Measurements from ENCODE around the gene CBX5. TPM values are rescaled to one million over a fixed set of nuclear protein-coding genes. Genes with fewer than 3 reads are reported as not detected.

The CBX5 gene
- total RNA-seq, 1 experiment from 2014 or later = 158 TPM

DNA sequence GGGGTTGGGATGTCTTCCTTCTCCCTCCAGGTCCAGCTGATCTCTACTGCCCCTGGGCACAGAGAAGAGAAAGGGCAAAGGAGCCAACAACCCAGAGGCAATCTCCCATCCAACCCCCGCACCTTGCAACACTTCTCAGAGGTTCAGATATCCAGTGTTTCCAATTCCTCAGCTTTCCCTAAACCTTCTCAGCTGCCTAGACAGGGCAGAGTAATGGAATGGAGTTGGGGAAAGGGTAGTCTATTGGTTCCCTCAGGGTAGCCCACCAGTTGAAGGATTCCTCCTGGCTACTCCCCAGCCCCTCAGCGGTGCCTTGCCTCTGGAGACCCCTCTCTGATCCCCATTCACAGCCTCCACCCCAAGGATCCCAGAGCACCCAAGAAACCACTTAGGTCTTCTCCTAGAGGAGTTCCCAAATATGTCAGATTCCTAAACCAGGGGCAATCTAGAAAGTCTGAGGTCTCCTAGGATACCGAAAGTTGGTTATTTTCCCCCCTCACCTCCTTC is 20.4 kb upstream of the CBX5 start:
- peaks cover 21% of the 10 kb centered on the region for H3K4me1 ChIP-seq
- H3K27ac ChIP-seq = no peak overlapping the region
- no peak for DNase-seq
- no peaks in the 10 kb centered on the region for H3K36me3 ChIP-seq
- no peak overlapping the region for H3K4me3 ChIP-seq
- no peaks in the 10 kb centered on the region for H3K9me3 ChIP-seq (replicated peaks)
- peaks cover 3% of the 10 kb centered on the region; the same call in 1 of the 2 replicates for H3K27me3 ChIP-seq

- H3K27me3 ChIP-seq = peaks cover 3% of the 10 kb centered on the region; the same call in 1 of the 2 replicates
- no peak overlapping the region for H3K4me3 ChIP-seq
- no peaks in the 10 kb centered on the region for H3K9me3 ChIP-seq (replicated peaks)
- peaks cover 21% of the 10 kb centered on the region for H3K4me1 ChIP-seq
- no peak overlapping the region for H3K27ac ChIP-seq
- no peak for DNase-seq
- H3K36me3 ChIP-seq = no peaks in the 10 kb centered on the region
These were observed 19.7 kb upstream of the CBX5 start for GRCh38 chr12:54299515-54300224.

DNA sequence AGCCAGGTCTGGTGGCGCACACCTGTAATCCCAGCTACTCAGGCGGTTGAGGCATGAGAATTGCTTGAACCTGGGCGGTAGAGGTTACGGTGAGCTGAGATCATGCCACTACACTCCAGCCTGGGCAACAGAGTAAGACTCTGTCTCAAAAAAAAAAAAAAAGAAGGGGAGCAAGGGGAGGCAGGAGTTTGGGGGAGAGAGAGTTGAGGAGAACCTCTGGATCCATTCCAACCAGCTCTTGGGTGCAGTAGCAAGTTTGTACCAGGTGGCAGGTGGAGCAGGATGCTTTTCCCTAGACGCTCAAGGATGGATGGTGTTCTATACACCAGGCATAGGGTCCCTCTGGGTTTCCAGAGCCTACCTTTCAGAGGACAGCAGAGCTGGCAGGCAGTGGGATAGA is 19.0 kb upstream of the CBX5 start:
- H3K36me3 ChIP-seq = no peaks in the 10 kb centered on the region
- H3K4me1 ChIP-seq = peaks cover 15% of the 10 kb centered on the region
- H3K9me3 ChIP-seq (replicated peaks) = no peaks in the 10 kb centered on the region
- no peak for DNase-seq
- H3K27me3 ChIP-seq = peaks cover 3% of the 10 kb centered on the region; the same call in 1 of the 2 replicates
- H3K27ac ChIP-seq = no peak overlapping the region
- H3K4me3 ChIP-seq = no peak overlapping the region

- no peak for DNase-seq
- Histone ChIP-seq H3K9me3 (replicated peaks) (no peaks in the 10 kb centered on the region), H3K27ac (no peak overlapping the region), H3K4me3 (no peak overlapping the region), H3K36me3 (no peaks in the 10 kb centered on the region), H3K27me3 (no peaks in the 10 kb centered on the region; the same call in 1 of the 2 replicates), H3K4me1 (peaks cover 13% of the 10 kb centered on the region)
These were observed 16.6 kb upstream of the CBX5 start for GRCh38 chr12:54296393-54297099.

DNA sequence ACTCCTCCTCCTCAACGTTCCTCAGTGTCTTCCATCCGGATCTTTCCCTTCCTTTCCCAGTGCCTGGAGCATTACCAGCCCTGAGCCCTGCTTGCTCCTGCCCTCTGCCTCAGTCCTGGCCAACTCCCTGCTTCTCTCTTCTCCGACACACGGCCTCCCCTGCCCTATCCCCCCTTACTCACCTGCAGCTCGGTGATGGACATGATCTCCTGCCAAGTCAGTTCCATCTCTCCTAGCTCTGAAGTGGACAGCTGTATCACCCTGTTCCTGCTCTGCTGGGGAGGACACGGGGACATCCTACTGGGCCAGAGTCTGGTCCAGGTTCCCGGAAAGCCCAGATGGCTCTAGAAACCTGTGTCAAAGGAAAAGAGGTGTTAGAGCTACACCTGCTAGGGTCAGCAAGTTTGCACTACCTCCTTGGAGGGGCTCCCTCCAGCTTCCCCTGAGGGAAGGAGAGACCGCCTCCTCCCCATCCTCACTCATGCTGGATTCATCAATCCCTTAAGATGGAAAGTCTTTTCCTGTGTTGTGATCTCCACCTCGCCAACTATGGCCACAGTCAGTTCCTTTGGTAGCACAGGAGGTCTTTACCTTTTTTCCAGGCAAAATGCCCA is 15.1 kb upstream of the CBX5 start:
- Histone ChIP-seq H3K4me1 (peaks cover 6% of the 10 kb centered on the region), H3K36me3 (no peaks in the 10 kb centered on the region), H3K27me3 (no peaks in the 10 kb centered on the region; the same call in 1 of the 2 replicates), H3K4me3 (no peak overlapping the region), H3K27ac (no peak overlapping the region), H3K9me3 (replicated peaks) (no peaks in the 10 kb centered on the region)
- no peak for DNase-seq

DNA sequence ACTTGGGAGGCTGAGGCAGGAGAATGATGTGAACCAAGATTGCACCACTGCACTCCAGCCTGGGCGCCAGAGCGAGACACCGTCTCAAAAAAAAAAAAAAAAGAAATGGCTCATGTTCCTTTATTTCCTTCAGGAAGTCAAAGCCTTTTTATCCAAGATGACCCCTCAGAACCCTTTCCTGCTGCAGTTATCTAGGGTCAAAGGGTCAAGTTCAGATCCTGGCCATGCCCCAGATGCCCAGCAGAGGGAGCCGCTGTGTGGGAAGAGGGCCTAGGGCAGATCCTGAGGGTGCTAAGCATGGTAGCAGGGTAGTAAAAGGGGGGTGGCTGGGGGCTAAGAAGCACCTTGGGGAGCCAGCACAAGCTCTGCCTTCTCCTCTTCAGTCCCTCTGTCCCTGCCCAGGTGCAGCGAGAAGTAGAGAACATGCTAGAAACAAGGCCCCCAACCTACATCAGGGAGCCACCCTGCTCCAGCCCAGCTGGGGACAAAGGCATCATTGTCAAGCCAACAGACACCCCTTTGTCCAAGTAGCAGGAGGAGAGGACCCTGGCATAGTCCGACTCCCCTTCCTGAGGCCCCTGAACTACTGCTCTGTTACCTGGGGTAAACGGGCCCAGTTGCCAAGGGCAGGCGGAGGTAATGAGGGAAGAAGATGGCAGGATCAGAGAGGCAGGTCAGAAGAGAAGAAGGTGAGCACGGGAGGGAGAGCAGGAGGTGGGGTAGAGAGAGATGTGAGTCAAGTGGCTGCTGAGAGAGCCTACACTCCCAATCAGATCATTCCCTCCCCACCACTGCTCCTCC is 14.4 kb upstream of the CBX5 start:
- DNase-seq = peak; percentile 45 to 68
- H3K9me3 ChIP-seq (replicated peaks) = no peaks in the 10 kb centered on the region
- no peaks in the 10 kb centered on the region for H3K36me3 ChIP-seq
- H3K4me3 ChIP-seq = no peak overlapping the region
- no peaks in the 10 kb centered on the region for H3K4me1 ChIP-seq
- H3K27ac ChIP-seq = no peak overlapping the region
- H3K27me3 ChIP-seq = no peaks in the 10 kb centered on the region

GRCh38 chr12:54292931-54293241 is 13.0 kb upstream of the CBX5 start:
- H3K4me1 ChIP-seq = no peaks in the 10 kb centered on the region
- H3K36me3 ChIP-seq = peaks cover under 1% of the 10 kb centered on the region; the same call in 1 of the 2 replicates
- H3K27ac ChIP-seq = no peak overlapping the region
- H3K27me3 ChIP-seq = no peaks in the 10 kb centered on the region
- no peaks in the 10 kb centered on the region for H3K9me3 ChIP-seq (replicated peaks)
- no peak for DNase-seq
- no peak overlapping the region for H3K4me3 ChIP-seq

- Histone ChIP-seq H3K27me3 (peaks cover 4% of the 10 kb centered on the region; the same call in 1 of the 2 replicates), H3K9me3 (replicated peaks) (no peaks in the 10 kb centered on the region), H3K36me3 (peaks cover 6% of the 10 kb centered on the region), H3K4me1 (no peaks in the 10 kb centered on the region), H3K4me3 (no peak overlapping the region), H3K27ac (no peak overlapping the region)
- no peak for DNase-seq
These were observed 12.4 kb upstream of the CBX5 start for GRCh38 chr12:54292083-54292930.

- H3K27ac ChIP-seq = no peak overlapping the region
- H3K36me3 ChIP-seq = peaks cover 49% of the 10 kb centered on the region
- no peaks in the 10 kb centered on the region for H3K9me3 ChIP-seq (replicated peaks)
- DNase-seq = no peak
- peaks cover 4% of the 10 kb centered on the region; the same call in 1 of the 2 replicates for H3K27me3 ChIP-seq
- H3K4me1 ChIP-seq = no peaks in the 10 kb centered on the region; the same call in 1 of the 2 replicates
- H3K4me3 ChIP-seq = no peak overlapping the region
These were observed 7.6 kb upstream of the CBX5 start for GRCh38 chr12:54287261-54288157.

DNA sequence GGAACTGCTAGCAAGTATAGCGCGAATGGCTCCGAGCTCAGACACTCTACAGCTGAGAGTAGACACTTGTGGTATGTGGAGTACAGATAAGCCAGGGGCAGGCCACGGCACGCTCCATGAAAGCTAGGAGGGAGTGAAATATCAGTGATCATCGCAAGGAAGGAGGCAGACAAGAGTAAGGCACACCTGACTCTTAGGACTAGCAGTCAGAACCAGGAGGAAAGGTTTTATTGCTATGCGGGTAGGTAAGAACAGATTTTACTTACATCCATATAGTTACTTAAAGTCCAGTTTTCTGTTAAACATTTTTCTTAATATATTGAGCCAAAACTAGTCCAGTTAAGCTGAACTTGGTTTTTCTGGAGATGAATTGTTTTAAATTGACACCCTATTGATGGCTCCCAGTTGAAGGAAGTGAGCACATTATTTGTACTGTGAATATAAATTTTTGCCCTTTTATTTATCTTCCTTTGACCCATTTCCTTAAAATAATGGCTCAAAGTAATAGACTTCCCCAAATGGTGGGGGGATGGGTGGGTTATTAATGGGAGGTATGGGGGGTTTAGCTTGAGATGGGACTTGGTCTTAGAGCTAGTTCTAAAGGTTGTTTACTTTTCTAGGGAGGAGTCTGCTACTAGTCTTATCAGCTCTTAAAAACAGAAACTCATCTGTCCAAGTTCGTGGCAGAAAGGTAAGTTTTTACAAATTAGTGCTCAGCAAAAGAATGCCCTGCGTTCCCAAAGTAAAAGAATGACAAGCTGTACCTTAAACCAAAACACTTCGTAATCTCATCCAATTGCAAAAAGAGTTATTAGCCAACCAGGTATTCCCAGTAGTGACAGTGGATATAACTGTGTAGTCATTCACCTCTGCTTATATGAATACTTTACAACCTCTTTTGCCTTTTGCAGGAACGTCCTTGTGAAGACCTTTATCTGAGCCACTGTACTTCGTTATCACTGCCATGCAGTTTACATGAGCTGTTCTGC is 6.4 kb upstream of the CBX5 start:
- no peak overlapping the region for H3K4me3 ChIP-seq
- peak in 1 of 2 experiments; percentile 41 for DNase-seq
- no peaks in the 10 kb centered on the region; the same call in 1 of the 2 replicates for H3K4me1 ChIP-seq
- no peak overlapping the region for H3K27ac ChIP-seq
- peaks cover 4% of the 10 kb centered on the region; the same call in 1 of the 2 replicates for H3K27me3 ChIP-seq
- H3K9me3 ChIP-seq (replicated peaks) = no peaks in the 10 kb centered on the region
- peaks cover 61% of the 10 kb centered on the region for H3K36me3 ChIP-seq

DNA sequence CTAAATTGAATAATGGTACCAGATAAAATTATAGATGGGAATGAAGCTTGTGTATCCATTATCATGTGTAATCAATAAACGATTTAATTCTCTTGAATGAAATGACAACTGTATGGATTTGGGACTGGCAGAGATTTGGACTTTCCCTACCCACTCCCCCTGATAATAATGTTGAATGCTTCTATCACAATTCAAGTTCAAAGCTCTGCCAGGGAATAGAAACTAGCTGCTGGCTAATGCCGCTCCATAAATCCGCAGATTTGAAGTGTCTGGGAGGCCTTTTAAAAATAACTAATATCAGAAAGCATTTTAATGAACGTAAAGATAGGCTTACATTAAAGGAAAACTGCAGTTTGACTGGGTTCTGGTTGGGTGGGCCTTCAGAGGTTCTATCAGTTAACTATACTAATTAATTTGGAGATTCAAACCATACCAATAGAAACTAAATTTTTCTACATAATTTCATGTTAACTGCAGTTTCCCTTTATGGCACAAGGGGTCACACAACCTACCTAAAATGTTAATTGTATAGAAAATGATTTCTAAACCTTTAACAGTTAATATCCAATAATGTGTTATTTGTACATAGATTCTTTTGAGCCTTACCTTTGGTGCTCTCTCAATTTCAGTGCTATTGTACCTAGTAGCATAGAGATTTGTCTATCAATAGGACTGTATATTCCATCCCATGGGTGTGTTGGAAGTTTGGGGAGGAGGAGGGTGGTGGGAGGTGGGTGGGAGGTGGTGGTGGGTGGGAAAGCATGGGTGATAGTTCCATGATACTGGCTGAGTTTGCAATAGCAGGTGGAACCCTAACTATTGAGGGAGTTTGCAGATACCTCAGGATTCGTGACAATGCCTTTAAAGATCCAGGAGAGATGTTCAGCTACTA is 5.5 kb upstream of the CBX5 start:
- Histone ChIP-seq H3K4me3 (no peak overlapping the region), H3K27ac (no peak overlapping the region), H3K36me3 (peaks cover 67% of the 10 kb centered on the region), H3K9me3 (replicated peaks) (no peaks in the 10 kb centered on the region), H3K4me1 (no peaks in the 10 kb centered on the region; the same call in 1 of the 2 replicates), H3K27me3 (peaks cover 4% of the 10 kb centered on the region; the same call in 1 of the 2 replicates)
- no peak for DNase-seq

Data from SJCRH30 (cell line).